Stimulated activated naive CD4-positive, alpha-beta T cell (primary cell): ENCODE measurements around the gene DUSP28.
A peak's percentile ranks its signal among the peaks of the same experiment; 100 is the strongest.
"Not testable (repeated sequence)": the region's sequence is repeated elsewhere in the genome, so short reads cannot be mapped to it uniquely, and the experiment has no call there.

Source experiments
- DNase-seq, 6 experiments: peaks; one replicate each; lab custom pipeline; 2025; lab: John Stamatoyannopoulos, UW

The DUSP28 gene

GRCh38 chr2:240560084-240560479 lies at the start of gene DUSP28:
DUSP28 (plus strand) TSS chr2:240560357; CDS start chr2:240560685, 328 bp downstream.
- peak; percentile 78 to 93 (median 82) for DNase-seq

GRCh38 chr2:240510513-240511210 lies 49.5 kb upstream of the DUSP28 start:
- DNase-seq, result no peak

GRCh38 chr2:240511351-240512108 lies 48.6 kb upstream of the DUSP28 start:
- DNase-seq, result no peak

- no peak for DNase-seq
Observed at GRCh38 chr2:240512109-240512485, 48.1 kb upstream of the DUSP28 start.

GRCh38 chr2:240512666-240513535 lies 47.3 kb upstream of the DUSP28 start:
- no peak for DNase-seq

GRCh38 chr2:240513549-240514287 lies 46.4 kb upstream of the DUSP28 start:
- peak; percentile 52 to 83 (median 69) for DNase-seq

GRCh38 chr2:240514631-240515030 lies 45.5 kb upstream of the DUSP28 start:
- no peak for DNase-seq

GRCh38 chr2:240517342-240517741 lies 42.8 kb upstream of the DUSP28 start:
- no peak for DNase-seq

GRCh38 chr2:240518981-240519380 lies 41.2 kb upstream of the DUSP28 start:
- DNase-seq, result no peak

- no peak for DNase-seq
Observed at GRCh38 chr2:240519396-240520129, 40.6 kb upstream of the DUSP28 start.

- DNase-seq, result no peak
Observed at GRCh38 chr2:240520130-240520973, 39.8 kb upstream of the DUSP28 start.

GRCh38 chr2:240520974-240521350 lies 39.2 kb upstream of the DUSP28 start:
- no peak for DNase-seq

GRCh38 chr2:240521885-240522284 lies 38.3 kb upstream of the DUSP28 start:
- DNase-seq, result not testable (repeated sequence)

GRCh38 chr2:240522406-240522805 lies 37.8 kb upstream of the DUSP28 start:
- no peak for DNase-seq

GRCh38 chr2:240523451-240524281 lies 36.5 kb upstream of the DUSP28 start:
- no peak for DNase-seq

- no peak for DNase-seq
Observed at GRCh38 chr2:240524963-240525718, 35.0 kb upstream of the DUSP28 start.

GRCh38 chr2:240525802-240526201 lies 34.4 kb upstream of the DUSP28 start:
- no peak for DNase-seq

GRCh38 chr2:240526521-240526920 lies 33.6 kb upstream of the DUSP28 start:
- DNase-seq, result no peak
